Measurements from ENCODE around the gene LAYN.

DNA sequence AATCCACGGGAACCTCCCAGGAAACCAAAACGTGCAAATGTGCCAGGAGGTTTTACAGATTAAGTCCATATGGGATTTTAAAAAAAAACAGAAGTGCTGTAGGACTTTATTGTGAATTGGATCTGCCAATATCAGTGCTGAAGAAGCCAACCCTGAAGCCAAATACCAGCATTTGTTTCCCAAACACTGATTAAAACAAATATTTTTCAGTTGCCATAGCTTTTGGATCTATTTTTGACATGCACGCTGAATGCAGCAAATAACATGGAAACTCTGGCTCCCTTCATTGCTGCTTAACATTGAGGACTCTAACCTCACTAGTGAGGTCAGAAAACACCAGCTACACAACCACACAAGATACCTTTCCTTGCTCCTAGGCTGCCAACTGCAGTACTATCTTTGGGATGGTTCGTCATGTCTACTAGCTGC lies 33.3 kb downstream of the LAYN start:
- TF ChIP-seq, protein P1, sequence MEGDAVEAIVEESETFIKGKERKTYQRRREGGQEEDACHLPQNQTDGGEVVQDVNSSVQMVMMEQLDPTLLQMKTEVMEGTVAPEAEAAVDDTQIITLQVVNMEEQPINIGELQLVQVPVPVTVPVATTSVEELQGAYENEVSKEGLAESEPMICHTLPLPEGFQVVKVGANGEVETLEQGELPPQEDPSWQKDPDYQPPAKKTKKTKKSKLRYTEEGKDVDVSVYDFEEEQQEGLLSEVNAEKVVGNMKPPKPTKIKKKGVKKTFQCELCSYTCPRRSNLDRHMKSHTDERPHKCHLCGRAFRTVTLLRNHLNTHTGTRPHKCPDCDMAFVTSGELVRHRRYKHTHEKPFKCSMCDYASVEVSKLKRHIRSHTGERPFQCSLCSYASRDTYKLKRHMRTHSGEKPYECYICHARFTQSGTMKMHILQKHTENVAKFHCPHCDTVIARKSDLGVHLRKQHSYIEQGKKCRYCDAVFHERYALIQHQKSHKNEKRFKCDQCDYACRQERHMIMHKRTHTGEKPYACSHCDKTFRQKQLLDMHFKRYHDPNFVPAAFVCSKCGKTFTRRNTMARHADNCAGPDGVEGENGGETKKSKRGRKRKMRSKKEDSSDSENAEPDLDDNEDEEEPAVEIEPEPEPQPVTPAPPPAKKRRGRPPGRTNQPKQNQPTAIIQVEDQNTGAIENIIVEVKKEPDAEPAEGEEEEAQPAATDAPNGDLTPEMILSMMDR (IDR thresholded peaks at IDR 0.05) = no peak
- no peak for TF ChIP-seq POLR2AphosphoS5 (IDR thresholded peaks at IDR 0.05)
- no peak for TF ChIP-seq EP300 (IDR thresholded peaks at IDR 0.05)
- TF ChIP-seq POLR2A (IDR thresholded peaks at IDR 0.05) = no peak
